ENCODE results near the gene TTYH2. TPM values are rescaled to one million over a fixed set of nuclear protein-coding genes. Genes with fewer than 3 reads are reported as not detected.

The TTYH2 gene
- total RNA-seq, 2 donors from 2014 or later, result 18.2 to 26.0 TPM

DNA sequence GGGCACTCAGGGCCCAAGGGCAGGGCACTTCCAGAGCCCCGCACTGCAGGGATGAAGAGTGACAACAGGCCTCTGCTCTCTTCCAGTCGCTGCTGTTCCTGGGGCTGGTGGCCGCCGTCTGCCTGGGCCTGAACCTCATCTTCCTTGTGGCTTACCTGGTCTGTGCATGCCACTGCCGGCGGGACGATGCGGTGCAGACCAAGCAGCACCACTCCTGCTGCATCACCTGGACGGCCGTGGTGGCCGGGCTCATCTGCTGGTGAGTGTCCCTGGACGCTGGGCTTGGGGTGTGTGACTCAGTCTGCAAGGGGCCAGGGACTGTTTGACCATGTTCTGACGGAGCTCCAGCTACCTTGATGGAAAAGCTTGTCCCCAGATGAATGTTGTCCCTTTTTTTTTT is 9.0 kb downstream of the TTYH2 start:
- no peak overlapping the region for H3K27ac ChIP-seq
- no peaks in the 10 kb centered on the region for H3K27me3 ChIP-seq
- TF ChIP-seq, protein P1, sequence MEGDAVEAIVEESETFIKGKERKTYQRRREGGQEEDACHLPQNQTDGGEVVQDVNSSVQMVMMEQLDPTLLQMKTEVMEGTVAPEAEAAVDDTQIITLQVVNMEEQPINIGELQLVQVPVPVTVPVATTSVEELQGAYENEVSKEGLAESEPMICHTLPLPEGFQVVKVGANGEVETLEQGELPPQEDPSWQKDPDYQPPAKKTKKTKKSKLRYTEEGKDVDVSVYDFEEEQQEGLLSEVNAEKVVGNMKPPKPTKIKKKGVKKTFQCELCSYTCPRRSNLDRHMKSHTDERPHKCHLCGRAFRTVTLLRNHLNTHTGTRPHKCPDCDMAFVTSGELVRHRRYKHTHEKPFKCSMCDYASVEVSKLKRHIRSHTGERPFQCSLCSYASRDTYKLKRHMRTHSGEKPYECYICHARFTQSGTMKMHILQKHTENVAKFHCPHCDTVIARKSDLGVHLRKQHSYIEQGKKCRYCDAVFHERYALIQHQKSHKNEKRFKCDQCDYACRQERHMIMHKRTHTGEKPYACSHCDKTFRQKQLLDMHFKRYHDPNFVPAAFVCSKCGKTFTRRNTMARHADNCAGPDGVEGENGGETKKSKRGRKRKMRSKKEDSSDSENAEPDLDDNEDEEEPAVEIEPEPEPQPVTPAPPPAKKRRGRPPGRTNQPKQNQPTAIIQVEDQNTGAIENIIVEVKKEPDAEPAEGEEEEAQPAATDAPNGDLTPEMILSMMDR (IDR thresholded peaks at IDR 0.05), result no peak
- no peaks in the 10 kb centered on the region for H3K9me3 ChIP-seq
- no peak for DNase-seq (ENCODE audit: low spot score)
- H3K4me1 ChIP-seq, result peaks cover 0 to 6% of the 10 kb centered on the region in 2 donors
- peaks cover 28% of the 10 kb centered on the region for H3K36me3 ChIP-seq
- H3K4me3 ChIP-seq, result no peak overlapping the region

DNA sequence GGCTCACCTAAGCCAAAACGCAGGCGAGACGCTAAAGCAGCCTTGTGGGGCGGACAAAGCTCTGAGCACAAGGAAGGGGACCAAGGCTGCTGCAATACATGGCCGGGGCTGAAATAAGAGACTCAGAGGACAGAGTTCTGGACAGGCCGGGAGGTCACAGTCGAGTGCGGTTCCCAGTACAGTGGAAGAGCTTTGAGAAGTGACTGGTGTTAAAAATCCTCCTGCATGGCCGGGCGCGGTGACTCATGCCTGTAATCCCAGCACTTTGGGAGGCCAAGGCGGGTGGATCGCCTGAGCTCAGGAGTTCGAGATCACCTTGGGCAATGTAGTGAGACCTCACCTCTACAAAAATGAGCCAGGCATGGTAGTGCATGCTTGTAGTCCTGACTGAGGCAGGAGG is 10.5 kb downstream of the TTYH2 start:
- no peak overlapping the region for H3K27ac ChIP-seq
- no peak overlapping the region for H3K4me3 ChIP-seq
- TF ChIP-seq, protein P1 (IDR thresholded peaks at IDR 0.05), result no peak
- H3K27me3 ChIP-seq, result no peaks in the 10 kb centered on the region
- H3K4me1 ChIP-seq, result peaks cover 0 to 4% of the 10 kb centered on the region in 2 donors
- peaks cover 28% of the 10 kb centered on the region for H3K36me3 ChIP-seq
- no peak for DNase-seq (ENCODE audit: low spot score)
- no peaks in the 10 kb centered on the region for H3K9me3 ChIP-seq

DNA sequence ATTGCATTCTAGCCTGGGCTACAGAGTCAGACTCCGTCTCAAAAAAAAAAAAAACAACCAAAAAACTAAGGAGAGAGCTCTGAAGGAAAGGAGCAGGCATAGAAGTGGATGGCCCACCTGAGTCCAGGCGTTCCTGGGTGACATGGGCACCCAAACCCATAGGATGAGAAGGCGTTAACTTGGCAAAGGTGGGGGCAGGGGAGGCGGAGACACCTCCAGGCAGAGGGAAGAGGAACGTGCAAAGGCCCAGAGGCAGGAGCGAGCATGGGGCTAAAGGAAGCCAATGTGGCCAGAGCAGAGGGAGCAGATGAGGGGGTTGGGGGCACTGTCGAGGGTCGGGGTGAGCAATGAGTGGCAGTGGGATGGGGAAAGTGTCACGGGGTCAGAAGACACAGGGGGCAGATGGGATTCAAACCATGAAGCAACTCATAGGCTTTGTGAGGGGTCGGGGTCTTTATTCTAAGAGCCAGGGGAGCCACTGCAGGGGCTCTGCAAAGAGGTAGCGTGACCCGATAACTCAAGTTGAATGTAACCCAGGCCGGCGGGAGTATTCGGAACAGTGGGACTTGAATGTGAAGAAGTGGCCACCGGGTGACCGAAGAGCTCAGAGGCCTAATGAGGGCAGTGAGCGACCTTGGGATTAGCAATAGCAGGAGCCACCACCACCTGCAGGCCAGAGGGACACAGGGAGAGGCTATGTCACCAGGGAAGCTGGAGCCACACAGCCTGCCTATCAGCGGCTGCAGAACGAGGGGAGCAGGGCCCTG is 11.8 kb downstream of the TTYH2 start:
- H3K27ac ChIP-seq, result no peak overlapping the region
- H3K9me3 ChIP-seq, result no peaks in the 10 kb centered on the region
- H3K27me3 ChIP-seq, result no peaks in the 10 kb centered on the region
- H3K4me3 ChIP-seq, result no peak overlapping the region
- H3K36me3 ChIP-seq, result peaks cover 28% of the 10 kb centered on the region
- peaks cover 0 to 4% of the 10 kb centered on the region in 2 donors for H3K4me1 ChIP-seq
- DNase-seq (ENCODE audit: low spot score), result no peak
- TF ChIP-seq, protein P1 (IDR thresholded peaks at IDR 0.05), result no peak

DNA sequence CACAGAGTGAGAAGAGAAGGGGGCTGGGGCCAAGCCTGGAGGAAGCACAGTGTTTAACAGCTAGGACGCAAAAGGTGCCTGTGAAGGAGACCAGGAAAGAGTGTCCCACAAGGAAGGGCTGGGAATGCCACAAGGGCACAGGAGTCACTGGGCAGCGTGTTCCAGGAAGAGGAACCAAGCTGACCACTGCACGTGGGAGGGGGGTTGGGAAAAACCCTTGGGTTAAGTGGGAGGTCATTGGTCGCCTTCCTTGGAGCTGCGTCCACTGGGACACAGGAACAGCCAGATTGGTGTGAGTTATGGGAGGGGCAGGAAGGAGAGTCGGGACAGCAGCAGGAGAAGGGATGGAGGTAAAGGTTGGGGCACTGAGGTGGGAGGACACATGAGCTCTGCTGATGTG is 12.9 kb downstream of the TTYH2 start:
- no peak for DNase-seq (ENCODE audit: low spot score)
- no peak overlapping the region for H3K4me3 ChIP-seq
- TF ChIP-seq, protein P1 (IDR thresholded peaks at IDR 0.05), result no peak
- no peak overlapping the region for H3K27ac ChIP-seq
- no peaks in the 10 kb centered on the region for H3K27me3 ChIP-seq
- peaks cover 38% of the 10 kb centered on the region for H3K36me3 ChIP-seq
- peaks cover 0 to 4% of the 10 kb centered on the region in 2 donors for H3K4me1 ChIP-seq
- no peaks in the 10 kb centered on the region for H3K9me3 ChIP-seq

DNA sequence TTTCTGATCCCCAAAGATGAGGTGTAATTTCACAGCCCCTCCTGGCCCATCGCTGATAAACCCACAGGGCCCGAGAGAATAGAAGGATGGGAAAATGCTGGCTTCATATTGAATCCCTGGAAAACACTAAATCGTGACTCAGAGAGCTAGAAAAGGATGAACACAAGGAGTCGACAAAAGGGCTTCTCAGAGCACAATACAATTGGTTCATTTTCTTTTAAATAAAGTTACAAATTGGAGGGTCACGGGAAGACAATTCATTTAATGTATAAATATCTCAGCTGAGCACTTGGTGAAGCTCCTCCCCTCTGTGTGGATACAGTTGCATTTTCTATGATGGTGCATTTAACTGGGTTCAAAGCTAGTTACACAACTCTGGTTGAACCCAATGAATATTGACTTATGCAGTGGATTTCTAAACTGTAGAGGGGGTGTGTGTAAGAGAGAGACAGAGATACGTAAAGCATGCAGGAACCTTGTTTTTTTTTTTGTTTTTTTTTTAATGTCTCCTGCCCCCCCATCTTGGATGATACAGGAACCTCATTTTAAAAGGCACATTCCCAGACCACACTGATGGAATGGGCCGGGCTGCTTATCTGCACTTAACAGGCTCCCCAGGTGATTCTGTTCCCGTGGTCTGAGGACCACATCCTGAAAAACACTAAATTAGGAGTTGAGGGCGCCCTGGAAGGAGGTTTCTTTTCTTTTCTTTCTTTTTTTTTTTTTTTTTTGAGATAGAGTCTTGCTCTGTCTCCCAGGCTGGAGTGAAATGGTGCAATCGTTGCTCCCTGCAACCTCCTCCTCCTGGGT is 14.1 kb downstream of the TTYH2 start:
- no peak overlapping the region for H3K27ac ChIP-seq
- DNase-seq (ENCODE audit: low spot score), result no peak
- TF ChIP-seq, protein P1 (IDR thresholded peaks at IDR 0.05), result no peak
- no peaks in the 10 kb centered on the region for H3K9me3 ChIP-seq
- H3K36me3 ChIP-seq, result peaks cover 32% of the 10 kb centered on the region
- no peak overlapping the region for H3K4me3 ChIP-seq
- H3K4me1 ChIP-seq, result peaks cover 0 to 4% of the 10 kb centered on the region in 2 donors
- no peaks in the 10 kb centered on the region for H3K27me3 ChIP-seq

Data from right atrium auricular region (tissue), 2 donors.